ENCODE measurements around the gene CUBN.

DNA sequence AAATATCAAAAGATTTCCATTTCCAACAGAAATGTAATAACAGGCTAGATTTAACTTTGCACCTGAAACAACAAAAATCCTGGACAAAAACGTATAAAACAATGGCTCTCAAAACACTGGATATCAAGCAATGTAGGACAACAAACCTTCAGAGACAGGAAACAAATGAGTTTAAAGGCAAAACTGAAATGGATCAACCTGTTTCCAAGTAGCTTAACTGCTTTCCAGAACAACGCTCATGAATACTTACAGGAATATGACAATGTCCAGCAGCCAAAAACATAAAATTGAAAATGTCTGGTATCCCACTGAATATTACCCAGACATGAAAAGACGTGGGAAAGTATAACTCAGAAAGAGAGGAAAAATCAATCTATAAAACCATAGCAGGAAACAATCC lies 62.8 kb downstream of the CUBN start:
- no peak for TF ChIP-seq EZH2 (IDR thresholded peaks at IDR 0.05; ENCODE audit: low read depth)
- TF ChIP-seq, protein P1, sequence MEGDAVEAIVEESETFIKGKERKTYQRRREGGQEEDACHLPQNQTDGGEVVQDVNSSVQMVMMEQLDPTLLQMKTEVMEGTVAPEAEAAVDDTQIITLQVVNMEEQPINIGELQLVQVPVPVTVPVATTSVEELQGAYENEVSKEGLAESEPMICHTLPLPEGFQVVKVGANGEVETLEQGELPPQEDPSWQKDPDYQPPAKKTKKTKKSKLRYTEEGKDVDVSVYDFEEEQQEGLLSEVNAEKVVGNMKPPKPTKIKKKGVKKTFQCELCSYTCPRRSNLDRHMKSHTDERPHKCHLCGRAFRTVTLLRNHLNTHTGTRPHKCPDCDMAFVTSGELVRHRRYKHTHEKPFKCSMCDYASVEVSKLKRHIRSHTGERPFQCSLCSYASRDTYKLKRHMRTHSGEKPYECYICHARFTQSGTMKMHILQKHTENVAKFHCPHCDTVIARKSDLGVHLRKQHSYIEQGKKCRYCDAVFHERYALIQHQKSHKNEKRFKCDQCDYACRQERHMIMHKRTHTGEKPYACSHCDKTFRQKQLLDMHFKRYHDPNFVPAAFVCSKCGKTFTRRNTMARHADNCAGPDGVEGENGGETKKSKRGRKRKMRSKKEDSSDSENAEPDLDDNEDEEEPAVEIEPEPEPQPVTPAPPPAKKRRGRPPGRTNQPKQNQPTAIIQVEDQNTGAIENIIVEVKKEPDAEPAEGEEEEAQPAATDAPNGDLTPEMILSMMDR (conservative IDR thresholded peaks at IDR 0.05), result no peak
